Measurements from ENCODE around the gene UQCRQ. TPM values are rescaled to one million over a fixed set of nuclear protein-coding genes. Genes with fewer than 3 reads are reported as not detected.

Gene UQCRQ
- total RNA-seq, 1 donor from 2014 or later = 329 TPM

DNA sequence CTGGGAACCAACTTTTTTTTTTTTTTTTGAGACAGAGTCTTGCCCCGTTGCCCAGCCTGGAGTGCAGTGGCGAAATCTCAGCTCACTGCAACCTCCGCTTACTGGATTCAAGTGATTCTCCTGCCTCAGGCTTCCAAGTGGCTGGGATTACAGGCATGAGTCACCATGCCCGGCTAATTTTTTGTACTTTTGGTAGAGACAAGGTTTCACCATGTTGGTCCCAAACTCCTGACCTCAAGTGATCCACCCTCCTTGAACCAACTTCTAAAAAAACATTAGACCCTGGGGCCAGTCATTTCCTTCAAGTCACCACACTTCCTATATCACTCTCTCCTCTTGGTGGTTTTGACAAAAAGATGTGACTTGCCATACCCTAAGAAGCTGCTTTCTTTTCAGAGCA lies 25.1 kb upstream of the UQCRQ start:
- TF ChIP-seq, protein P1, sequence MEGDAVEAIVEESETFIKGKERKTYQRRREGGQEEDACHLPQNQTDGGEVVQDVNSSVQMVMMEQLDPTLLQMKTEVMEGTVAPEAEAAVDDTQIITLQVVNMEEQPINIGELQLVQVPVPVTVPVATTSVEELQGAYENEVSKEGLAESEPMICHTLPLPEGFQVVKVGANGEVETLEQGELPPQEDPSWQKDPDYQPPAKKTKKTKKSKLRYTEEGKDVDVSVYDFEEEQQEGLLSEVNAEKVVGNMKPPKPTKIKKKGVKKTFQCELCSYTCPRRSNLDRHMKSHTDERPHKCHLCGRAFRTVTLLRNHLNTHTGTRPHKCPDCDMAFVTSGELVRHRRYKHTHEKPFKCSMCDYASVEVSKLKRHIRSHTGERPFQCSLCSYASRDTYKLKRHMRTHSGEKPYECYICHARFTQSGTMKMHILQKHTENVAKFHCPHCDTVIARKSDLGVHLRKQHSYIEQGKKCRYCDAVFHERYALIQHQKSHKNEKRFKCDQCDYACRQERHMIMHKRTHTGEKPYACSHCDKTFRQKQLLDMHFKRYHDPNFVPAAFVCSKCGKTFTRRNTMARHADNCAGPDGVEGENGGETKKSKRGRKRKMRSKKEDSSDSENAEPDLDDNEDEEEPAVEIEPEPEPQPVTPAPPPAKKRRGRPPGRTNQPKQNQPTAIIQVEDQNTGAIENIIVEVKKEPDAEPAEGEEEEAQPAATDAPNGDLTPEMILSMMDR (IDR thresholded peaks at IDR 0.05; ENCODE audit: unreplicated experiment) = no peak
- no peaks in the 10 kb centered on the region for H3K27me3 Mint-ChIP-seq (ENCODE audit: low read depth)
- peaks cover 5% of the 10 kb centered on the region for H3K9me3 Mint-ChIP-seq
- no peaks in the 10 kb centered on the region for H3K36me3 Mint-ChIP-seq
- H3K4me1 Mint-ChIP-seq = peaks cover 25% of the 10 kb centered on the region
- H3K4me3 Mint-ChIP-seq = no peak overlapping the region
- H3K27ac Mint-ChIP-seq = no peak overlapping the region
- DNase-seq (ENCODE audit: low spot score in 2 of 2, unreplicated experiment in 2 of 2) = peak in 1 of 2 experiments; percentile 9

DNA sequence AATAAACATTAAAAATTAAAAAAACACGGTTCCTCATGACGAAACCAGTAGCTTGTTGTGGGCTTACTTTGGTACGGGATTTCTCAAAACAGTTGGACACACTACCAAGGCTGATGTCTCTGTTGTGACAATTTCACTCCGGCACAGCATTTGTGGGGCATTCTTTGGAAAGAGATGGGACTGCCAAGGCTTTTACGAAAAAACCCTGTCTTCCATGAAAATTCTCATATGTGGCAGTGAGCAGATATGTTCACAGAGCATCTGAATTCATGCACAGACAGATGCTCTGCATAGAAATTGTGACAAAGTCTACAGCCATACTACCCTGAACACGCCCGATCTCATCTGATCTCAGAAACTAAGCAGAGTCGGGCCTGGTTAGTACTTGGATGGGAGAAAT lies 18.2 kb upstream of the UQCRQ start:
- H3K27ac Mint-ChIP-seq = no peak overlapping the region
- no peaks in the 10 kb centered on the region for H3K27me3 Mint-ChIP-seq (ENCODE audit: low read depth)
- no peaks in the 10 kb centered on the region for H3K36me3 Mint-ChIP-seq
- H3K4me1 Mint-ChIP-seq = peaks cover 3% of the 10 kb centered on the region
- no peak for DNase-seq (ENCODE audit: low spot score in 2 of 2, unreplicated experiment in 2 of 2)
- TF ChIP-seq, protein P1 (IDR thresholded peaks at IDR 0.05; ENCODE audit: unreplicated experiment) = no peak
- H3K9me3 Mint-ChIP-seq = no peaks in the 10 kb centered on the region
- H3K4me3 Mint-ChIP-seq = no peak overlapping the region

DNA sequence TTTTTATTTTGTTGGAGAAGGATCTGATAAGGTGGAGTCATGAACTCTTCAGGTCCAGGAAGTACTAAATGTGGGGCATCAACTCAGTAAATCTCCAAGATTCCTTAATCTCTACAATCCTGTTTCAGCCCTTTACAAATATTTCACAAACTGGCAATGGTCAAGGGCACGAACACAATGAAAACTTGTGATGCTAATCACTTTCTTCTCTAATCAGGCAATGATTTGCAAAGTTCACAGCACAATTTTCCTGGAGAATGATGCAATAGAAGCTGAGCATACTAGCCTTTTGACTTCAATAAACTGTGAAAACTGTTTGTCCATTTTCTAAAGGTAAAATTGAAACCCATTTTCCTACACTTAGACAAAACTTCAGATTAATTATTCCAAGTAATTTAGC lies 17.1 kb upstream of the UQCRQ start:
- Mint-ChIP-seq H3K4me1 (peaks cover 5% of the 10 kb centered on the region), H3K27me3 (ENCODE audit: low read depth) (no peaks in the 10 kb centered on the region), H3K27ac (no peak overlapping the region), H3K9me3 (no peaks in the 10 kb centered on the region), H3K4me3 (no peak overlapping the region), H3K36me3 (no peaks in the 10 kb centered on the region)
- TF ChIP-seq, protein P1 (IDR thresholded peaks at IDR 0.05; ENCODE audit: unreplicated experiment) = no peak
- no peak for DNase-seq (ENCODE audit: low spot score in 2 of 2, unreplicated experiment in 2 of 2)

DNA sequence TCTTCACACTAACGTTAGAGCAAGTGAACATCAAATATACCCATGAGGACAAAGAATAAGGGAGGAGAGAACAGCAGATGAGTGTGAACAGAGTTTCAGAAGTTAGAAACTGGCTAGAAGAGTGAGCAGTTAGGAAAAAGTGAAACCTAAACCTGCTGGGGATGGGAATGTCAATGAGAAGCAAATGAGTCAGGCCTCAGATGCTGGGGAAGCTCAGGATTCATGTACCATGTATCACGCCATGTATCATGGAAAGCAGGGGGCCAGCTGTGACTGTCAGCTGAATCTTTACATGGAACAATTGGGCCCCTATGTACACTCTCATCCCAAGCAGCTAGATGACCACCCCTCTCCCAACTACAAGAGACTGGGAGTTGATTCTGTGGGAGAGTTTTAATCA lies 16.4 kb upstream of the UQCRQ start:
- Mint-ChIP-seq H3K4me1 (peaks cover 7% of the 10 kb centered on the region), H3K27ac (no peak overlapping the region), H3K36me3 (no peaks in the 10 kb centered on the region), H3K27me3 (ENCODE audit: low read depth) (no peaks in the 10 kb centered on the region), H3K4me3 (no peak overlapping the region), H3K9me3 (no peaks in the 10 kb centered on the region)
- DNase-seq (ENCODE audit: low spot score in 2 of 2, unreplicated experiment in 2 of 2) = no peak
- TF ChIP-seq, protein P1 (IDR thresholded peaks at IDR 0.05; ENCODE audit: unreplicated experiment) = no peak

DNA sequence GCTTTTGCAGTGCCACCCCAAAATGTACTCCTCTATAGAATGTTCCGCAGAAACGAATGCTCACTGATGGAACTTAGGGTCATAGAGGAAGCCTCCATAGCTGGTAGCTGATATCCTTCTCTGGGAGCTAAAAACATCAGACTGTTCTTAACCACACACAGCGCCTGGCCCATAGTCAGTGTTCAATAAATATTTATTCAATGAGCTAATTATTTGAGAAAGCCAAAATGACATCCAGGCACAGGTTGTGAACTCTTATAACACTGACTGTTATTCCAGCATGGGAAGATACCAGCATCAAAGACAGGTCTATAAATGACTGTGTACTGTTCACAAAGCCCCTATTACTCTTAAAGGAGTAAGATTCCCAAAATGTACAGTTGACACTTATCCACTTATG lies 13.1 kb upstream of the UQCRQ start:
- TF ChIP-seq, protein P1 (IDR thresholded peaks at IDR 0.05; ENCODE audit: unreplicated experiment) = no peak
- Mint-ChIP-seq H3K9me3 (no peaks in the 10 kb centered on the region), H3K36me3 (no peaks in the 10 kb centered on the region)

DNA sequence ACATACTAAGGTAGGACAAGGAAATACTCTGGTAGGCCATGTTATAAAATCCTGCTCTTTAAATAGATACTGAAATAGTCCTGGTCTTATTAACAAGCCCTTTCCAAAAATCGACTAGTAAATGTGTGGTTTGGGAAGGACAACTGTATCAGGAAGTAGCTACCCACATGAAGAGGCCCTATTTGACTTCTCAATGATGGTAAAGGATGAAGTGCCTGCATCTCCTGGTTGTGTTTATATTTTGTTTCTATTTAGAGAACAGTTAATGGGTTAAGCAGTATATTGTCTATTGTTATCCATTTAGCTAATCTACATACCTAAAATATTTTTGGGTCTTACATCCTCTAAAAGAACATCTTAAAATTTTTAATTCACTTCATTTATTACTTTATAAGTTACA lies 12.7 kb upstream of the UQCRQ start:
- Mint-ChIP-seq H3K4me3 (no peak overlapping the region), H3K9me3 (no peaks in the 10 kb centered on the region), H3K27me3 (ENCODE audit: low read depth) (peaks cover 6% of the 10 kb centered on the region), H3K4me1 (peaks cover 7% of the 10 kb centered on the region), H3K36me3 (no peaks in the 10 kb centered on the region), H3K27ac (no peak overlapping the region)
- DNase-seq (ENCODE audit: low spot score in 2 of 2, unreplicated experiment in 2 of 2) = no peak
- TF ChIP-seq, protein P1 (IDR thresholded peaks at IDR 0.05; ENCODE audit: unreplicated experiment) = no peak

More for the DNA sequence above, 13.1 kb upstream of the UQCRQ start:
- Mint-ChIP-seq H3K4me3 (no peak overlapping the region), H3K27ac (no peak overlapping the region), H3K27me3 (ENCODE audit: low read depth) (peaks cover 3% of the 10 kb centered on the region), H3K4me1 (peaks cover 7% of the 10 kb centered on the region)
- DNase-seq (ENCODE audit: low spot score in 2 of 2, unreplicated experiment in 2 of 2) = no peak
